Fibroblast of lung (primary cell): ENCODE results near the gene TBC1D2B. TPM values are rescaled to one million over a fixed set of nuclear protein-coding genes. Genes with fewer than 3 reads are reported as not detected.

ENCODE experiments used
- DNase-seq, 2 donors: peaks; one replicate each; pipeline versions ENCODE4 v3.0.0 to v3.0.0-alpha.2; 2010; ENCODE audit warnings: low read depth in 2 of 2
- H2AFZ ChIP-seq: 2 replicates; pipeline ENCODE4 v1.5.1; 2012; ENCODE audit warnings: low read length, control low read depth, inconsistent platforms
- H3K27ac ChIP-seq: 2 replicates; pipeline ENCODE4 v1.5.1; 2011; ENCODE audit warnings: low read length, control low read depth; ENCODE audit not compliant: insufficient read depth
- H3K27me3 ChIP-seq: 2 replicates; pipeline ENCODE4 v1.5.1; 2011; ENCODE audit warnings: mild to moderate bottlenecking, low read length; ENCODE audit not compliant: control insufficient read depth, insufficient read depth
- H3K36me3 ChIP-seq: 2 replicates; pipeline ENCODE4 v1.5.1; 2011; ENCODE audit warnings: low read length; ENCODE audit not compliant: control insufficient read depth, insufficient read depth
- H3K4me1 ChIP-seq: 2 replicates; pipeline ENCODE4 v1.5.1; 2011; ENCODE audit warnings: low read length; ENCODE audit not compliant: control insufficient read depth, insufficient read depth; ENCODE audit errors: extremely low read depth
- H3K4me2 ChIP-seq: 2 replicates; pipeline ENCODE4 v1.5.1; 2011; ENCODE audit warnings: low read length, control low read depth; ENCODE audit not compliant: insufficient read depth; ENCODE audit errors: extremely low read depth
- H3K4me3 ChIP-seq, 4 experiments: fragments of 200-600 bp in 1 of 4; sonication (generic) in 1 of 4; replicated peaks in 1 of 4; 2 replicates each; pipeline ENCODE4 v1.5.1; 2011 to 2016; ENCODE audit warnings: low read length in 4 of 4, low read depth in 3 of 4, mild to moderate bottlenecking in 3 of 4, control low read depth in 2 of 4, inconsistent platforms in 1 of 4, mixed read lengths in 1 of 4; ENCODE audit not compliant: insufficient read depth in 1 of 4; ENCODE audit errors: control extremely low read depth in 1 of 4
- H3K79me2 ChIP-seq: 2 replicates; pipeline ENCODE4 v1.5.1; 2012; ENCODE audit warnings: mild to moderate bottlenecking, low read length, inconsistent platforms; ENCODE audit not compliant: control insufficient read depth, insufficient read depth
- H3K9ac ChIP-seq: 2 replicates; pipeline ENCODE4 v1.5.1; 2011; ENCODE audit warnings: mild to moderate bottlenecking, low read length, control low read depth; ENCODE audit not compliant: insufficient read depth
- H3K9me3 ChIP-seq: 2 replicates; pipeline ENCODE4 v1.5.1; 2012; ENCODE audit warnings: low read depth, low read length; ENCODE audit not compliant: control insufficient read depth, insufficient read depth
- H4K20me1 ChIP-seq: 2 replicates; pipeline ENCODE4 v1.5.1; 2011; ENCODE audit warnings: low read length; ENCODE audit not compliant: control insufficient read depth, insufficient read depth; ENCODE audit errors: extremely low read depth
- EZH2 ChIP-seq: IDR thresholded peaks from 2 replicates; pipeline ENCODE4 v1.5.1; 2012; ENCODE audit warnings: low read length, control low read depth, mild to moderate bottlenecking; ENCODE audit errors: missing control alignments
- polyA plus RNA-seq, 2 donors: library from polyadenylated mRNA; depleted of rRNA in 1 of 2; stranded (reverse) in 1 of 2; unstranded in 1 of 2; fragments of >200 nt; gene quantifications; 2 replicates each; pipeline ENCODE4 v1.2.1, GENCODE V29; 2011 to 2012; ENCODE audit warnings: missing spikeins in 1 of 2
- total RNA-seq: library from RNA; depleted of rRNA; stranded (reverse); fragments of >200 nt; gene quantifications from 2 replicates; pipeline ENCODE4 v1.2.1, GENCODE V29; 2014
- TF ChIP-seq, protein P1 (sequence below), 2 donors: IDR thresholded peaks in 1 of 2; conservative IDR thresholded peaks in 1 of 2; 1 replicate in 1 of 2; 2 replicates in 1 of 2; pipeline ENCODE4 v1.5.1; 2011 to 2012; ENCODE audit warnings: low read length in 2 of 2, control low read depth in 1 of 2, inconsistent platforms in 1 of 2, low read depth in 1 of 2, mild to moderate bottlenecking in 1 of 2

TBC1D2B gene
- total and polyA plus RNA-seq, 2 donors (not counting 1 experiment from before 2014, with no cell fraction given), result 49.4 to 73.3 TPM

DNA sequence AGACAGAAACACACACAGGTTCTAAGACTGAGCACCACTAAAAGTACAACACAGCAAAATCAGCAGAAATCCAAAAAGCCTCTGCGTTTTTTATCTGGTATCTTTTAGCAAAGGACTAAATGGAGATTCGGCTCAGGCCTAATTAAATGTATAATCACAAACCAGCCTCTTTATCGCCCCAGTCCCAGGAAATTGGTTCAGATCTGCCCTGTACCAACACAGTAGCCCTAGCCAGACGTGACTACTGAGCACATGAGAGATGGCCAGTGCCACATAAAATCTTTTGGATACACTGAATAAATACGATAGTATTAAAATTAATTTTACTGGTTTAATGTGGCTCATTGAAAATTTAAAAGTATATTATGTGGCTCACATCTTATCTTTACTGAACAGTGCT, 19.7 kb downstream of the TBC1D2B start:
- peaks cover 59% of the 10 kb centered on the region for H3K79me2 ChIP-seq
- peaks cover 26% of the 10 kb centered on the region for H3K4me1 ChIP-seq
- H3K36me3 ChIP-seq, result peaks cover 5% of the 10 kb centered on the region
- peak overlapping the region; percentile 5 for H3K27ac ChIP-seq
- H3K9ac ChIP-seq, result no peak overlapping the region
- TF ChIP-seq EZH2, result no peak
- TF ChIP-seq, protein P1, sequence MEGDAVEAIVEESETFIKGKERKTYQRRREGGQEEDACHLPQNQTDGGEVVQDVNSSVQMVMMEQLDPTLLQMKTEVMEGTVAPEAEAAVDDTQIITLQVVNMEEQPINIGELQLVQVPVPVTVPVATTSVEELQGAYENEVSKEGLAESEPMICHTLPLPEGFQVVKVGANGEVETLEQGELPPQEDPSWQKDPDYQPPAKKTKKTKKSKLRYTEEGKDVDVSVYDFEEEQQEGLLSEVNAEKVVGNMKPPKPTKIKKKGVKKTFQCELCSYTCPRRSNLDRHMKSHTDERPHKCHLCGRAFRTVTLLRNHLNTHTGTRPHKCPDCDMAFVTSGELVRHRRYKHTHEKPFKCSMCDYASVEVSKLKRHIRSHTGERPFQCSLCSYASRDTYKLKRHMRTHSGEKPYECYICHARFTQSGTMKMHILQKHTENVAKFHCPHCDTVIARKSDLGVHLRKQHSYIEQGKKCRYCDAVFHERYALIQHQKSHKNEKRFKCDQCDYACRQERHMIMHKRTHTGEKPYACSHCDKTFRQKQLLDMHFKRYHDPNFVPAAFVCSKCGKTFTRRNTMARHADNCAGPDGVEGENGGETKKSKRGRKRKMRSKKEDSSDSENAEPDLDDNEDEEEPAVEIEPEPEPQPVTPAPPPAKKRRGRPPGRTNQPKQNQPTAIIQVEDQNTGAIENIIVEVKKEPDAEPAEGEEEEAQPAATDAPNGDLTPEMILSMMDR (conservative IDR thresholded peaks at IDR 0.05 in 1 of 2, IDR thresholded peaks at IDR 0.05 in 1 of 2; ENCODE audit: low read depth in 1 of 2, low read length in 2 of 2), result no peak
- H4K20me1 ChIP-seq, result no peaks in the 10 kb centered on the region
- DNase-seq, result no peak
- no peaks in the 10 kb centered on the region for H3K27me3 ChIP-seq
- H3K9me3 ChIP-seq, result no peaks in the 10 kb centered on the region
- no peak overlapping the region for H2AFZ ChIP-seq
- H3K4me2 ChIP-seq, result no peak overlapping the region
- H3K4me3 ChIP-seq, result no peak overlapping the region

DNA sequence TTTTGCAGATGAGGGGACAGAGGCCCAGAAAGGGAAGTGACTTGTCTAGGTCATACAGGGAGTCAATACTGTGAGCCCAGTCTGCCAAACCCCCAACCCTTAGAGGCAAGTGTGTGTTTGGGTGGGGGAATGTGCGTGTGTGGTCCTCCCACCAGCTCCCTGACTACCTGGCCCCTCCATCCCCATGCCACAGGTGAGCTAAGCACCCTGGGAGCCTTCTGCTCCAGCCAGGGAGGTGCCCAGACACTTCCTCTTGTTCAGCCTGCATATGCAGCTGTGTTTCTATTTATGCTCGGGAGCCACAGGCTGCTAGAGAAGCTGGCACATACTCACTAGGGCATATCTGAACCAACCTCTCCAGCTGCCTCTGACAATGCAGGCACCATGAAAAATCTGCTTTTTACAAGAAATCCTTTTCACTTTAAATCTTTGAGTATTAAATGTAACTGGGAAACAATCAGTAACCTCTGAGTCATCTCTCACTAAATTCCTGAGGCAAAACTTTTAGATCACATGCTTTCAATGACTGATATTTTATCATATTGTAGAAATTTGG, 20.7 kb downstream of the TBC1D2B start:
- H2AFZ ChIP-seq, result no peak overlapping the region
- peak overlapping the region; percentile 36 for H3K9ac ChIP-seq
- H3K79me2 ChIP-seq, result peaks cover 52% of the 10 kb centered on the region
- TF ChIP-seq, protein P1 (conservative IDR thresholded peaks at IDR 0.05 in 1 of 2, IDR thresholded peaks at IDR 0.05 in 1 of 2; ENCODE audit: low read depth in 1 of 2, low read length in 2 of 2), result no peak
- TF ChIP-seq EZH2, result no peak
- H3K9me3 ChIP-seq, result no peaks in the 10 kb centered on the region
- H3K4me3 ChIP-seq, result no peak overlapping the region
- peak; percentile 41 to 54 for DNase-seq
- no peaks in the 10 kb centered on the region for H3K27me3 ChIP-seq
- H3K36me3 ChIP-seq, result peaks cover 6% of the 10 kb centered on the region
- peaks cover 24% of the 10 kb centered on the region for H3K4me1 ChIP-seq
- H3K4me2 ChIP-seq, result peak overlapping the region; percentile 28
- peak overlapping the region; percentile 79 for H3K27ac ChIP-seq
- H4K20me1 ChIP-seq, result no peaks in the 10 kb centered on the region

GRCh38 chr15:78055919-78056713, 21.4 kb downstream of the TBC1D2B start:
- H3K4me1 ChIP-seq, result peaks cover 24% of the 10 kb centered on the region
- no peak overlapping the region for H2AFZ ChIP-seq

More at GRCh38 chr15:78055919-78056713, 21.4 kb downstream of the TBC1D2B start:
- no peak for TF ChIP-seq EZH2
- TF ChIP-seq, protein P1 (conservative IDR thresholded peaks at IDR 0.05 in 1 of 2, IDR thresholded peaks at IDR 0.05 in 1 of 2; ENCODE audit: low read depth in 1 of 2, low read length in 2 of 2), result no peak
- H3K9ac ChIP-seq, result no peak overlapping the region
- peaks cover 6% of the 10 kb centered on the region for H3K36me3 ChIP-seq
- H3K79me2 ChIP-seq, result peaks cover 49% of the 10 kb centered on the region
- H3K4me3 ChIP-seq, result no peak overlapping the region
- no peaks in the 10 kb centered on the region for H3K27me3 ChIP-seq
- no peaks in the 10 kb centered on the region for H4K20me1 ChIP-seq
- no peaks in the 10 kb centered on the region for H3K9me3 ChIP-seq
- H3K4me2 ChIP-seq, result peak overlapping the region; percentile 28
- DNase-seq, result no peak
- H3K27ac ChIP-seq, result peak overlapping the region; percentile 79
